K562 (cell line): ENCODE data around the gene ARHGDIA. TPM values are rescaled to one million over a fixed set of nuclear protein-coding genes. Genes with fewer than 3 reads are reported as not detected.
A peak's percentile ranks its signal among the peaks of the same experiment; 100 is the strongest.

Experiments
- ATAC-seq: fragments of 200-7000 bp; cut with Tn5 transposase; 3 replicates; pipeline ENCODE4 v1.9.1; 2020; ENCODE audit warnings: moderate library complexity
- BruUV-seq: library from RNA; stranded (reverse); fragments of 400-500 nt; replicated peaks from 2 replicates; lab custom pipeline; 2021; lab: Mats Ljungman, UMichigan
- CTCF ChIA-PET: fragments of 300-600 bp; formaldehyde crosslinking; extraction: SDS; loops from one replicate; lab custom pipeline; 2021; ENCODE audit warnings: low intra/inter-chr PET ratio; lab: Yijun Ruan, JAX
- POLR2A ChIA-PET: fragments of 300-600, 350-650 bp; sonication (Branson Sonifier 250); formaldehyde crosslinking; extraction: SDS; loops from one replicate; lab custom pipeline; 2021; ENCODE audit warnings: antibody characterized with exemption, inconsistent platforms; lab: Yijun Ruan, JAX
- DNase-seq, 4 experiments: peaks; one replicate each; pipeline versions ENCODE4 v3.0.0 to v3.0.0-alpha.2; 2011 to 2018; ENCODE audit warnings: low spot score in 3 of 4, mixed read lengths in 3 of 4; ENCODE audit errors: extremely low read depth in 1 of 4
- FAIRE-seq: peaks from 2 replicates; lab custom pipeline; 2011; peaks lifted over from hg19 to GRCh38; lab: Jason Lieb, UNC
- H2AFZ ChIP-seq: 2 replicates; pipeline ENCODE4 v1.6.0; 2011; ENCODE audit warnings: low read depth, low read length, control low read depth, inconsistent platforms
- H3K27ac ChIP-seq: fragments of 200-600 bp; 3 replicates; pipeline ENCODE4 v1.8.0; 2011; ENCODE audit warnings: low read depth, mild to moderate bottlenecking, control low read depth, inconsistent platforms, low read length, moderate library complexity, mixed read lengths; ENCODE audit errors: extremely low read depth
- H3K27me3 ChIP-seq, 2 experiments: fragments of 300-600 bp in 1 of 2; 2 replicates in 1 of 2; 3 replicates in 1 of 2; pipeline versions ENCODE4 v1.6.0 to v1.8.0; 2011; ENCODE audit warnings: inconsistent platforms in 2 of 2, low read length in 2 of 2, mild to moderate bottlenecking in 1 of 2, mixed read lengths in 1 of 2, moderate library complexity in 1 of 2; ENCODE audit not compliant: control insufficient read depth in 2 of 2, insufficient read depth in 2 of 2
- H3K36me3 ChIP-seq: fragments of 300-600 bp; 3 replicates; pipeline ENCODE4 v1.8.0; 2011; ENCODE audit warnings: mild to moderate bottlenecking, low read length, inconsistent platforms; ENCODE audit not compliant: control insufficient read depth, insufficient read depth
- H3K4me1 ChIP-seq, 2 experiments: fragments of 200-600 bp in 1 of 2; replicated peaks in 1 of 2; 2 replicates in 1 of 2; 3 replicates in 1 of 2; pipeline versions ENCODE4 v1.5.1 to v1.8.0; 2011; ENCODE audit warnings: inconsistent platforms in 2 of 2, low read length in 2 of 2, mild to moderate bottlenecking in 1 of 2, mixed read lengths in 1 of 2, moderate library complexity in 1 of 2; ENCODE audit not compliant: control insufficient read depth in 2 of 2, insufficient read depth in 2 of 2
- H3K4me2 ChIP-seq: 2 replicates; pipeline ENCODE4 v1.6.1; 2011; ENCODE audit warnings: low read length, control low read depth, inconsistent platforms, mixed read lengths; ENCODE audit not compliant: insufficient read depth
- H3K4me3 ChIP-seq: fragments of 200-600 bp; sonication (generic), shearing (Covaris generic); 2 replicates; pipeline ENCODE4 v1.5.1; 2016; ENCODE audit warnings: control low read depth, inconsistent platforms
- H3K79me2 ChIP-seq: fragments of 200-600 bp; 3 replicates; pipeline ENCODE4 v1.8.0; 2011; ENCODE audit warnings: low read length, inconsistent platforms; ENCODE audit not compliant: control insufficient read depth, insufficient read depth
- H3K9ac ChIP-seq, 2 experiments: 2 replicates each; pipeline versions ENCODE4 v1.6.0 to v1.6.1; 2011; ENCODE audit warnings: low read depth in 2 of 2, low read length in 2 of 2, control low read depth in 1 of 2, inconsistent platforms in 1 of 2, mild to moderate bottlenecking in 1 of 2, mixed read lengths in 1 of 2; ENCODE audit not compliant: insufficient read depth in 1 of 2
- H3K9me1 ChIP-seq: one replicate; pipeline ENCODE4 v1.6.0; 2011; ENCODE audit warnings: inconsistent platforms, mild to moderate bottlenecking, low read length, moderate library complexity; ENCODE audit not compliant: control insufficient read depth, insufficient read depth
- H3K9me3 ChIP-seq: replicated peaks from 2 replicates; pipeline ENCODE4 v1.5.1; 2011; ENCODE audit warnings: low read depth, low read length, inconsistent platforms; ENCODE audit not compliant: control insufficient read depth, insufficient read depth
- H4K20me1 ChIP-seq: replicated peaks from 2 replicates; pipeline ENCODE4 v1.6.1; 2011; ENCODE audit warnings: low read length, inconsistent platforms, mixed read lengths; ENCODE audit not compliant: control insufficient read depth, insufficient read depth
- BDP1 ChIP-seq: IDR thresholded peaks from 3 replicates; pipeline ENCODE4 v1.6.1; 2011; ENCODE audit not compliant: insufficient read length, insufficient read depth
- CBX8 ChIP-seq: fragments of 200-600 bp; sonication (generic); IDR thresholded peaks from 2 replicates; pipeline ENCODE4 v1.6.1; 2012; ENCODE audit warnings: borderline replicate concordance, mixed run types, low read depth, mild to moderate bottlenecking, moderate library complexity, mixed read lengths, low read length, control low read depth, inconsistent platforms; ENCODE audit not compliant: poor library complexity, severe bottlenecking; ENCODE audit errors: extremely low read depth
- CHD4 ChIP-seq: fragments of 200-600 bp; sonication (generic); IDR thresholded peaks from 3 replicates; pipeline ENCODE4 v1.6.1; 2012; ENCODE audit warnings: low read depth, mild to moderate bottlenecking, mixed read lengths, low read length, inconsistent platforms; ENCODE audit not compliant: insufficient read depth, insufficient replicate concordance, poor library complexity, severe bottlenecking
- ELF4 ChIP-seq: fragments of 450-650 bp; formaldehyde crosslinking; IDR thresholded peaks from 2 replicates; pipeline ENCODE4 v1.4.0; 2022; ENCODE audit warnings: missing genetic modification characterization
- GABPB1 ChIP-seq: sonication (generic); formaldehyde crosslinking; IDR thresholded peaks from 2 replicates; pipeline ENCODE4 v1.8.0; 2022; ENCODE audit warnings: mild to moderate bottlenecking, missing genetic modification reagents
- HMGN3 ChIP-seq: IDR thresholded peaks from 2 replicates; pipeline ENCODE4 v1.6.1; 2011; ENCODE audit warnings: borderline replicate concordance, low read depth, mild to moderate bottlenecking, mixed read lengths, low read length; ENCODE audit not compliant: insufficient read length; ENCODE audit errors: extremely low read depth
- HNRNPL ChIP-seq: fragments of 200-400 bp; formaldehyde crosslinking; IDR thresholded peaks from 2 replicates; pipeline ENCODE4 v1.6.1; 2017; ENCODE audit warnings: low read depth, mild to moderate bottlenecking, low read length
- MBD2 ChIP-seq: sonication (generic); IDR thresholded peaks from 2 replicates; pipeline ENCODE4 v1.6.1; 2016; ENCODE audit warnings: low read depth, borderline replicate concordance
- MED1 ChIP-seq: sonication (generic); formaldehyde crosslinking; IDR thresholded peaks from 2 replicates; pipeline ENCODE4 v1.8.1; 2023; ENCODE audit warnings: missing genetic modification reagents, borderline replicate concordance
- MYNN ChIP-seq, 2 experiments: sonication (generic); formaldehyde crosslinking in 1 of 2; IDR thresholded peaks; 2 replicates each; pipeline versions ENCODE4 v1.5.0 to v1.6.1; 2016 to 2020; ENCODE audit warnings: antibody characterized with exemption in 1 of 2, missing genetic modification reagents in 1 of 2
- POLR2AphosphoS2 ChIP-seq: IDR thresholded peaks from 2 replicates; pipeline ENCODE4 v1.6.1; 2012; ENCODE audit warnings: low read length, improper control_type of control experiment
- POLR2G ChIP-seq: fragments of 200-400 bp; formaldehyde crosslinking; IDR thresholded peaks from 2 replicates; pipeline ENCODE4 v1.6.1; 2017; ENCODE audit warnings: low read depth, mild to moderate bottlenecking, antibody characterized with exemption, low read length, moderate library complexity
- RB1 ChIP-seq: fragments of 450-650 bp; IDR thresholded peaks from 2 replicates; pipeline ENCODE4 v1.6.1; 2017; ENCODE audit warnings: low read depth, mild to moderate bottlenecking
- RBM25 ChIP-seq: fragments of 200-400 bp; formaldehyde crosslinking; IDR thresholded peaks from 2 replicates; pipeline ENCODE4 v1.6.1; 2018; ENCODE audit warnings: low read length, low read depth, moderate library complexity; ENCODE audit not compliant: severe bottlenecking
- RFX5 ChIP-seq: IDR thresholded peaks from 2 replicates; pipeline ENCODE4 v1.6.1; 2011; ENCODE audit warnings: low read depth, mild to moderate bottlenecking, improper control_type of control experiment, low read length
- SIX5 ChIP-seq, 2 experiments: IDR thresholded peaks; 2 replicates each; pipeline ENCODE4 v1.6.1; 2011; ENCODE audit warnings: low read length in 2 of 2, borderline replicate concordance in 1 of 2, low read depth in 1 of 2, mild to moderate bottlenecking in 1 of 2, moderate library complexity in 1 of 2; ENCODE audit not compliant: insufficient read depth in 1 of 2
- SUPT5H ChIP-seq: fragments of 450-650 bp; IDR thresholded peaks from 2 replicates; pipeline ENCODE4 v1.6.1; 2016
- ZNF277 ChIP-seq: fragments of 250-450 bp; sonication (Bioruptor Pico); IDR thresholded peaks from 2 replicates; pipeline ENCODE4 v1.8.0; 2022; ENCODE audit warnings: inconsistent platforms, mild to moderate bottlenecking, moderate library complexity, borderline replicate concordance
- ZNF699 ChIP-seq: fragments of 250-450 bp; sonication (Bioruptor Pico); IDR thresholded peaks from 2 replicates; pipeline ENCODE4 v1.8.0; 2021; ENCODE audit warnings: mild to moderate bottlenecking, moderate library complexity; ENCODE audit not compliant: insufficient replicate concordance
- WGBS: fragments of 100-300 bp; shearing (Covaris generic); methylation state at CpG from one replicate; pipeline ENCODE4 v1.1.6; 2016; ENCODE audit warnings: low coverage, mixed read lengths; ENCODE audit not compliant: insufficient coverage; ENCODE audit errors: missing lambda C conversion rate; 5-methylcytosine and 5-hydroxymethylcytosine counted together
- in situ Hi-C: fragments of 300-500 bp; cut with MboI; formaldehyde crosslinking; loops from 4 replicates; pipeline ENCODE4 v1.15.0; 2018; ENCODE audit warnings: inconsistent platforms, mixed read lengths
- intact Hi-C: fragments of 100-400 bp; cut with micrococcal nuclease; formaldehyde crosslinking; loops from 2 replicates; pipeline ENCODE4 v1.14.2; 2022
- polyA plus RNA-seq, 8 experiments: library from polyadenylated mRNA; depleted of rRNA in 4 of 8; stranded (reverse) in 5 of 8; unstranded in 3 of 8; fragments of >200 nt; fragmentation: Nextera tagmentation in 2 of 8; fragmentation: Illumina TruSeq in 1 of 8; extraction: Ambion mirVana in 2 of 8; extraction: Trizol in 1 of 8; gene quantifications; 2 replicates each; pipeline versions ENCODE4 v1.2.1 to v1.2.3, GENCODE V29; 2011 to 2014; ENCODE audit warnings: inconsistent platforms in 1 of 8, missing spikeins in 1 of 8
- total RNA-seq, 7 experiments: library from RNA; depleted of rRNA in 6 of 7; stranded (reverse); fragments of >200 nt in 6 of 7; fragmentation: Illumina TruSeq in 2 of 7; extraction: Trizol in 2 of 7; gene quantifications; 2 replicates each; pipeline versions ENCODE4 v1.2.1 to v1.2.3, GENCODE V29; 2011 to 2021; ENCODE audit warnings: low replicate concordance in 1 of 7

The ARHGDIA gene
- total and polyA plus RNA-seq, 9 of the 15 experiments (the other 6 are each of a cell fraction or from before 2014, with no cell fraction given), result 9.6 to 340 (median 97.6) TPM

GRCh38 chr17:81902653-81903414 lies 31.7 kb upstream of the ARHGDIA start:
- intact Hi-C loops, result no loop called here
- H2AFZ ChIP-seq, result no peak overlapping the region
- in situ Hi-C loops, result no loop called here
- H3K27ac ChIP-seq, result peak overlapping the region; percentile 27; the same call in 1 of the 3 replicates
- ATAC-seq (peak; percentile 43), DNase-seq (peak in 2 of 4 experiments; percentile 19 to 39), FAIRE-seq (no peak)
- H3K9ac ChIP-seq, result peak overlapping the region in 1 of 2 experiments; percentile 89; a peak in 3 of 4 replicates
- peak overlapping the region; percentile 32; the same call in 1 of the 2 replicates for H3K4me3 ChIP-seq
- H3K79me2 ChIP-seq, result no peaks in the 10 kb centered on the region
- no peaks in the 10 kb centered on the region for H3K27me3 ChIP-seq
- peaks cover 10 to 91% of the 10 kb centered on the region in 2 experiments for H3K4me1 ChIP-seq
- H3K9me1 ChIP-seq, result no peaks in the 10 kb centered on the region
- CTCF ChIA-PET, result no interaction called here
- BruUV-seq, result no TSS peak
- H4K20me1 ChIP-seq, result peaks cover 9% of the 10 kb centered on the region; the same call in 1 of the 2 replicates
- H3K4me2 ChIP-seq, result no peak overlapping the region
- H3K9me3 ChIP-seq, result no peaks in the 10 kb centered on the region
- WGBS, result 26% methylated on average over 33 of the region's 47 CpGs
- POLR2A ChIA-PET, result interaction anchor here (0.6 to 1.7 kb wide), 6 partner anchors 9 to 69 kb away, joined by 3 to 10 read pairs (median 4); partner anchors contain the start of gene PCYT2
- H3K36me3 ChIP-seq, result peaks cover 74% of the 10 kb centered on the region; the same call in 2 of the 3 replicates
- TF ChIP-seq POLR2G (peak; percentile 74), RBM25 (no peak), HMGN3 (no peak), ZNF277 (no peak), MYNN (IDR thresholded peaks at IDR 0.05) (peak; percentile 47), MYNN (CRISPR knock-in tag; IDR thresholded peaks at IDR 0.05) (no peak), CHD4 (no peak), HNRNPL (0 out of 2 replicates have a peak, but pooled peaks have one; percentile 6), SUPT5H (peak; percentile 36; the same call in 1 of the 2 replicates), BDP1 (no peak), RFX5 (no peak), SIX5 (IDR thresholded peaks at IDR 0.05; ENCODE audit: borderline replicate concordance in 1 of 2, insufficient read depth in 1 of 2, low read depth in 1 of 2, low read length in 2 of 2) (no peak), MBD2 (no peak), ELF4 (no peak), CBX8 (no peak), MED1 (CRISPR knock-in tag) (no peak), POLR2AphosphoS2 (peak; percentile 29; the same call in 1 of the 2 replicates), GABPB1 (CRISPR knock-in tag) (peak; percentile 43; the same call in 1 of the 2 replicates), RB1 (0 out of 2 replicates have a peak, but pooled peaks have one; percentile 10), ZNF699 (CRISPR knock-in tag) (no peak)
